GM15510 (cell line): ENCODE results near the gene CYB561D2.

ENCODE experiments used
- POLR2A ChIP-seq: IDR thresholded peaks from 3 replicates; pipeline ENCODE4 v1.6.1; 2011; ENCODE audit warnings: borderline replicate concordance; ENCODE audit not compliant: insufficient read length; ENCODE audit errors: extremely low read depth

The CYB561D2 gene

DNA sequence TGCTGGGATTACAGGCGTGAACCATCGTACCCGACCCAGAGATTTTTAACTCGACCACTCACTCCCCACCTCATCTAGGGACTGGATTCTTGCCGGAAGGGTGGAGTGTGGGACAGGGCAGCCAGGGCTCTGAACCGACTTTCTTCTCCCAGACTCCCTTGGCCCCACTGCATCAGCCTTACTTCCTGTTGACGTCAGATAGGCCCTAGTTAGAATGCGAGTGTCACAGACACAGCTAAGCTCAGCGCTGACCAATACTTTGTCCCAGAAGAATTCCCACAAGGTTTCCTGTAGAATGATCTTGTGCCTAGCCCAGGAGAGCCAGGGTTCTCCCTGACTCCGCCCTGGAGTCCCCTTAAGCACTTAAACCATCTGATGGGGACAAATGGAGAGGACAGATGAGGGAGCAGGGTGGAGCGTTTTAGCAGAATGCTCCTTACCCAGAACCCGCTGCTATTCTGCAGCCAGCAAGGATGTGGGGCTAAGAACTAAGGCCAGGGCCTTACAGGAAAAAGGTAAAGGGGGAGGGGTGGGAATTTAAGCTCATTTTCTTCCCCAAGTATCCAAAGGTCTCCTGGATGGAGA is 16.8 kb upstream of the CYB561D2 start:
- TF ChIP-seq POLR2A: no peak

DNA sequence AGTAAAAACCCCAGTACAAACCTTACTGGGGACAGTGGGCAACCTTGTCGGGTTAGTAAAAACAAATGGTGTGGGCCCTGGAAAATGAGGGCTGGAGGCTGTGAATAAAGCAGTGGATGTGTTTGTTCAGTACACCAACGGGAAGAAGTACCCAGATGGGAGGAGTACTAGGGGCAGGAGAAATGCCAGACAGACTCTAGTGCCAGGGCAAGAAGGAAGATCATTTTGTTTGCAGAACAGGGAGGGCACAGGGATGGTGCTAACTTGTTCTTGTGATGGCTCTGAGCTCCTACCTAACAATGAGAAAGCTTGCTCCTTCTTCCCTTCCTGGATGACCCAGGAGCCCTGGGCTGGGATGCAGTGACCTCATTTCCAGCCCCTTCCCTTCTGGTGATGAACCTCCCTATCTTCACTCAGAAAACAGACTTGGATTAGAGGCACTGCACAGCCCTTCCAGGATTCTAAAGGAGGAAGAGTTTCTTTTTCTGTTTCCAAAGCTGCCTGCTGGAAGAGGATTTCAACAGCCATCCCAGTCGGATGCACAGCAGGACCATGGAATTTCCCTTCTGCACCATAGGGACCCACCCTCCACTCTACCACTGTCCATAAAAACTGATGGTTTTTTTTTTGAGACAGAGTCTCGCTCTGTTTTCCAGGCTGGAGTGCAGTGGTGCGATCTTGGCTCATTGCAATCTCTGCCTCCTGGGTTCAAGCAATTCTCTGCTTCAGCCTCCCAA is 16.2 kb upstream of the CYB561D2 start:
- TF ChIP-seq POLR2A: no peak

DNA sequence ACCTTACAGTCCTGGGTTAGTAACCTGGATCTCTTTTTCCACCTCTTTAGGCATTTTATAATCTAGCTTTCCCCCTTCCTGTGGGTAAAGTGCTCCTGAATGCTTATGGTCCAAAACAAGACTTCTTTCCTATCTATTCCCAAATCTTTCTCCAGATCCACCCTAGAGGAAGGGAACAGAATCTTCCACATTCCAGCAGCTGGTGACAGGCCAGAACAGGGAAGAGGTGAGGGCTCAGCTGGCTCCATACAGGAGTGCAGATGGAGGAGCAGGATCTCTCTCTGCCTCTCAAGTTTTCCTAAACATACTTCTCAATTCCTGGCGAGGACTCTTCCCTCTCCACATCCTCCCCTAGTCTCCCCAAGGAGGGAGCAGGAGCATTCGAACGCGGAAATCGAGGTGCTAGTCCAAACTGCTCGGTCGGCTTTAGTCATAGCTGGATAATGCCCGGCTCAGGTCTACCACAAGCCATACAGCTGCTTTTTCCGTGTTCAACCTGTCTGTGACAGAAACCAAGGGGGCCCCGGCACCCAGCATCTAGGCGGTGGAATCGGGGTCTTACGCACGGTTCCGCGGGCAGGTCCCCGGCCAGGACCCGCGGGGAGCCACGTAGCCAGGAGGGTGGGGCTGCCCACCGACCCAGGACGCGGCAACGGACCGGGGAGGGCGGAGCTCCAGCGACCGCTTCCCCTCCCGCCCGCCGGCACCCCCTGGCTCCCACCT is 14.0 kb upstream of the CYB561D2 start:
- no peak for TF ChIP-seq POLR2A

DNA sequence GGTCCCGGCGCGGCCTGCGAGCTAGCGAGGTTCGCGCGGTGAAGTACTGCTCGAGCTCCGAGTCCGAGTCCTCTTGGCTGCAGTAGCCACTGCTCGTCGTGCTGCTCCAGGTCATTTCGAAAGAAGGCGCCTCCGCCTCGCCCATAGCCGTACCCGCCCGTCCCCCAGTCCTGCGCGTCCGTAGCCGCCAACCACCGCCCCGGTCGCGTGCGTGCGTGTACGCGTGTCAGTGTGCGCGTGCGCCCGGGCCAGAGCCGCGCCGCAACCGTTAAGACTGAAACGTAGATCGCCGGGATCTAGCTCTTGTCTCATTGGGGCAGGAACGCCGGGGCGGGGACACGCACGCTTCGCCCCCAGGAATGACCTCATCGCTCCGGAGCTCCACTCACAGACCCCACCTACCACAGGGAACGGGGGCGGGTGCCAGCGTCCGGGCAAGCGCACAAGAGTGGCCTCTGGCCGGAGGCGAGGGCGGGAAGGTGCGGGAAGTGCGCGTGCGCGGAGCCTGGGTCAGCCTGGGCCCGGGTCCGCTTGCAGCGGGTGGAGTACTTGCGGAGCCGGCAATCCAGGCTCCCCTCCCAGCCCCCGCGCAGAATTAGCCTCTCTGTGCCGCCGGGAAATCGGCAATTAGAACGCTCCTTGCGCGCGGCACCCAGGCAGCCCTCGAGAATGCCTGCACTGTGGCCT is 13.3 kb upstream of the CYB561D2 start:
- peak; percentile 81 for TF ChIP-seq POLR2A

DNA sequence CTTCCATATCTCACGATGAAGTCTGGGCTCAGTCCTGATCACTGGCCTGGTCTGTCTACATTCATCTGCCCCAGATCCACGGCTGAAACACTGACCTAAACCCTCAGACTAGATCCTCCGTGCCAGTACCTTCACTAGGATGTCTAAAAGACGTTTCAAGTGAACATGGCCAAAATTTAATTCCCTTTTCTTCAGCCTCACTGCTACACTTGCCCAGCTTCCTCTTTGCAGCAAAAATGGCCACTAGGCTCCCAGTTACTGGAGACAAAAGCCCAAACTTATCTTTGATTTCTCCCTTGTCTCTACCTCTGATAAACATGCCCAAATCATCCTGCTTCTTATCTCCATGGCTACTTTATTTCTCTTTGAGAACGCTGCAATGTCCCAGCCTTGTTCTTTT is 11.7 kb upstream of the CYB561D2 start:
- TF ChIP-seq POLR2A: no peak

DNA sequence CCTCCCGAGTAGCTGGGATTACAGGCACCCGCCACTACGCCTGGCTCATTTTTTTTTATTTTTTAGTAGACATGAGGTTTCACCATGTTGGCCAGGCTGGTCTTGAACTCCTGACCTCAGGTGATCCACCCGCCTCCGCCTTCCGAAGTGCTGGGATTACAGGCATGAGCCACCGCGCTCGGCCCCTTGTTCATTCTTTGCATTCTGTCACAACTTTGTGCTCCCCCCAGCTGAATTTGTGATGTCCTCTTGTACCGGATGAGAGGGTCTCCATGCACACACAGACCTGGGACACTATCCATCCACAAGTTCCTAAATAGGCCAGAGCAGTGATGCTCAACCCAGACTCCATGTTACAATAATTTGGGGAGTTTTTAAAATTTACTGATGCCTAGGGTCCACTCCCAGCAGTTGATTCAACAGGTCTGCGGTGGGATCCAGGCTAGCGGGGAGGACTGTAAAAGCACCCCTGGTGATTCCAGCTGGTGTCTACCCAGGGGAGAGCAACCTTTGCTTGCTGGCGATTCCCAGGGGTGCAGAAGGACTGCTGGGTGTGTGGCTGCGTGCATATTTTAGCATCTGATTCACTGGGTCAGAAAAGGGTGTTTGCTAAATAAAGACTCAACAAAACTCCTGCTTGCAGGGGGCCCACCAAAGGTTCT is 11.0 kb upstream of the CYB561D2 start:
- no peak for TF ChIP-seq POLR2A

DNA sequence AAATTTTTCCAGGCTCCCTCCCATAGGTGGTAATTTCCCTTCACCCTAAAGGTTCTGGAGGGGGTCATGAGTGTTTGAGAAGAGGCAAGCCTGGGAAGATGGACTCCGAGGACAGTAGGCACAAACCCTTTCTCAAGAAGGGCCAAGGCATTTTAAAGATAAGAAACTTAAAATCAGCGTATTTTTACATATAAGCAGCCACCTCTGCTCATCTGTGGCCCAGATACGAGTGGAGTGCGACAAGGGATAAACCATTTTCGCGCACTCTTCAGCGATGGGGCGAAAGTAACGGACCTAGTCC is 10.6 kb upstream of the CYB561D2 start:
- TF ChIP-seq POLR2A: no peak

DNA sequence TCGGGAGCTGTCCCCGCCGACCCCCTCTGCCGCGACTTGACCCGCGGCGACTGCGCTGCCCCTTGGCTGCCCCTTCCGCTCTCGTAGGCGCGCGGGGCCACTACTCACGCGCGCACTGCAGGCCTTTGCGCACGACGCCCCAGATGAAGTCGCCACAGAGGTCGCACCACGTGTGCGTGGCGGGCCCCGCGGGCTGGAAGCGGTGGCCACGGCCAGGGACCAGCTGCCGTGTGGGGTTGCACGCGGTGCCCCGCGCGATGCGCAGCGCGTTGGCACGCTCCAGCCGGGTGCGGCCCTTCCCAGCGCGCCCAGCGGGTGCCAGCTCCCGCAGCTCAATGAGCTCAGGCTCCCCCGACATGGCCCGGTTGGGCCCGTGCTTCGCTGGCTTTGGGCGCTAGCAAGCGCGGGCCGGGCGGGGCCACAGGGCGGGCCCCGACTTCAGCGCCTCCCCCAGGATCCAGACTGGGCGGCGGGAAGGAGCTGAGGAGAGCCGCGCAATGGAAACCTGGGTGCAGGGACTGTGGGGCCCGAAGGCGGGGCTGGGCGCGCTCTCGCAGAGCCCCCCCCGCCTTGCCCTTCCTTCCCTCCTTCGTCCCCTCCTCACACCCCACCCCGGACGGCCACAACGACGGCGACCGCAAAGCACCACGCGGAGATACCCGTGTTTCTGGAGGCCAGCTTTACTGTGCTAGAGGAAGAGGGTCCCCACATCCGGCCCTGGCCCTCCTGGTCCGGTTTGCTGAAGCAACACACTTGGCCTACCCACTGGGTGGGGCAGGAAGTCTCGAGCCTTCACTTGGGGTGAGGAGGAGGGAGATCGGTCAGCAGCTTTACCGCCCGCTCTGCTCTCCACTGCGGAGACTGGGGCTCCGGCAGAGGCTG is 10.0 kb upstream of the CYB561D2 start, which contains the start of gene RASSF1:
RASSF1 (minus strand) TSS at position 389 of the 882 bp plus-strand sequence; CDS start at position 358, 31 bp downstream.
- peak; percentile 83 for TF ChIP-seq POLR2A

DNA sequence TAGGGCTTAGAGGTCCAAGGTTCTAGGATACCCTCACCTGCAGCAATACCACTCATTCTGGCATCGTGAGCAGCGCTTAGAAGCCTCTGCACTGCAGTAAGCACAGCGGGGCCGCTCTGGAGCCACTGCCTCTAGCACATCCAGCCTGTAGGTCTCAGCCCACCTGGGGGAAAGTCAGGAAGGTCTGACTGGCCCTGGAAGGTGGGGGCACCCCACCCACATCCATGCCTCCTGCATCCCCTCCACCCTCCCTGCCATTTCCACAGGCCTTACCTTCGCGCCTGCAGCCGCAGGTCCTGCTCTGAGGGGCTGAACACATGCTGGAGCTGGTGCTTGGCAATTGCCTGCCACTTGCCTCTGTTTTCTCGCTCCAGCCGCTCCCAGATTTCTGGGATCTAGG is 9.1 kb upstream of the CYB561D2 start:
- TF ChIP-seq POLR2A: no peak

DNA sequence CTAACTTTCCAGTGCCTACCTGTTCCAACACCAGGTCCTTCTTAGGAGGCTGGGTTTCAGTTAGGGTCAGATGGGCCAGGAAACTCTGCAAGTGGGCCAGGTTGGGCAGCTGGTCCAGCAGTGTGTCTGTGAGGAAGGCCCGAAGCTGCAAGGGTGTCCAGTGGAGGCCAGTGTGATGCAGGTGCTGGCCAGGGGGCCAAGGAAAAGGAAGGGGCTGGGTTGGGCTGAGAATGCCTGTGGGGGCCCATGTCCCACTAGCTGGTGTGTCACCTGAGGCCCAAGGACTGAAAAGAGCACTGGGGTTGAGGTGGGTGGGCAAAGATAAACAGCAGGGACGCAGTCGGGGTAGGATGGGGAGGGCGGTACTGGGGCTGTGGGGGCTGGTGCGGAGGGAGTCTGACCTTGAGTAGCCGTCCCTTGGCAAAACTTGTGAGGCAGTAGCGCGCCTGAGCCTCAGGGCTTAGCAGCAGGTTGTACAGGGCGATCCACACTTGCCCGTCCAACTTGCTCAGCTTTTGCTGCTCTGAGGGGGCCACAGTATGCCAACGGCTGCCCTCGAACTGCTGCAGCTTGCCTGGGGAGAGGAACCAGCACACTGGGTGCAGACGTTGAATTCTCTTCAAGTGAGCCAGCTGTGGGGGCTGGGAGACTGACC is 8.5 kb upstream of the CYB561D2 start:
- TF ChIP-seq POLR2A: no peak

DNA sequence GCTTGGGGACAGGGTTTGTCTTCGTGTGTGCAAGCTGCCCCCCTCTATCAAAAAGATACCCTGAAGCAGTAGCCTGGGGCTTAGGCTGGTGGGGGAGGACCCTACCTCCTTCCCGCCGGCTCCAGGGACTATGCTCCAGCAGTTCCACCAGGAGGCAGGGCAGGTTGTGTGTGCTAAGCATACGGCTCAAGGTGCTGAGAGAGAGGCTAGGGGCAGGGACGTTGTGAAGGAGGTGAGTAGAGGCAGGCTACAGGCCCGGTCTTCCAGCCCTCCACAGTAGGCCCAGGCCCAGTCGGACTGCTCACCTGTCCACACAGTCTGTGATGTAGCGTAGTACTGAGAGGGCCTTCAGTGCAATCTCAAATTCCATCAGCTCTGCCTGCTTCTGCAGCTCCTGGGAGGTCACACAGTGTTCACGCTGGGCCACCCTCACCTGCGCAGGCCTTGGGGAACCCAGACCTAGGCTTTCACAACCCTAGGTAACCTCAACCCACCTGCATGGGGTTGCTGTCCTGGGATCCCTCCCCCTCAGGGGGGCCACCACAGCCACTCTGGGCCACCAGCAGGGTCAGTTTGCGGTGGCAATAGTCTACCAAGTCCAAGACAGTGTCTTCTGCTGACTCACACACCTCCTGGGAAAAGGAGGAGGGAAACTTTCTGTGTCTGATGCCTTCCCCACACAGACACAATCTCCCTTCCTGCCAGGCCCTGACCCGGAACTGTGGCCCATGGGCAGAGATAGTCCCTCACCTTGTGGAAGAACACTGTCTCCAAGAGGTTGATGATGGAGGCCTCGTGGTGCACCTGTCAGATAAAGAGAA is 7.6 kb upstream of the CYB561D2 start:
- no peak for TF ChIP-seq POLR2A

DNA sequence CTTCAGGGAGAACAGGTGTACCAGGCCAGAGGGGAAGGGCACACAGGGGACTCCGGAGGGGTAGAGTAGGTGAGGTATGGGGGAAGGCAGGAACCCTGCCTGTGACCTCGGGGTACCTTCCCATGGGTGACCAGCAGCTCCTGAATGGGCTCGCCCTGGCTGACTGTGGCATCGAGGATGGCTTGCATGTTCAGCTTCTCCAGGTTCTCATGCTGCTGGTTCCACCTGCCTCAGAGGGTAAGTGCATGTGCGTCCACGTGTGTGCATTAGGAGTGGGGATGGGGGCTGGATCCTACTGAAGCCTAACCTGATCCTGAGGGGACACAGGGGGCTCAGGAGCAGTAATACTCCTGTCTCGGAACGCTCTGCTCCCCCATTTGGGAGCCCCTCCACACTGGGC is 5.7 kb upstream of the CYB561D2 start:
- no peak for TF ChIP-seq POLR2A
